Measurements from ENCODE around the gene MID2.
A peak's percentile ranks its signal among the peaks of the same experiment; 100 is the strongest.

MID2 gene, protein sequence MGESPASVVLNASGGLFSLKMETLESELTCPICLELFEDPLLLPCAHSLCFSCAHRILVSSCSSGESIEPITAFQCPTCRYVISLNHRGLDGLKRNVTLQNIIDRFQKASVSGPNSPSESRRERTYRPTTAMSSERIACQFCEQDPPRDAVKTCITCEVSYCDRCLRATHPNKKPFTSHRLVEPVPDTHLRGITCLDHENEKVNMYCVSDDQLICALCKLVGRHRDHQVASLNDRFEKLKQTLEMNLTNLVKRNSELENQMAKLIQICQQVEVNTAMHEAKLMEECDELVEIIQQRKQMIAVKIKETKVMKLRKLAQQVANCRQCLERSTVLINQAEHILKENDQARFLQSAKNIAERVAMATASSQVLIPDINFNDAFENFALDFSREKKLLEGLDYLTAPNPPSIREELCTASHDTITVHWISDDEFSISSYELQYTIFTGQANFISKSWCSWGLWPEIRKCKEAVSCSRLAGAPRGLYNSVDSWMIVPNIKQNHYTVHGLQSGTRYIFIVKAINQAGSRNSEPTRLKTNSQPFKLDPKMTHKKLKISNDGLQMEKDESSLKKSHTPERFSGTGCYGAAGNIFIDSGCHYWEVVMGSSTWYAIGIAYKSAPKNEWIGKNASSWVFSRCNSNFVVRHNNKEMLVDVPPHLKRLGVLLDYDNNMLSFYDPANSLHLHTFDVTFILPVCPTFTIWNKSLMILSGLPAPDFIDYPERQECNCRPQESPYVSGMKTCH

DNA sequence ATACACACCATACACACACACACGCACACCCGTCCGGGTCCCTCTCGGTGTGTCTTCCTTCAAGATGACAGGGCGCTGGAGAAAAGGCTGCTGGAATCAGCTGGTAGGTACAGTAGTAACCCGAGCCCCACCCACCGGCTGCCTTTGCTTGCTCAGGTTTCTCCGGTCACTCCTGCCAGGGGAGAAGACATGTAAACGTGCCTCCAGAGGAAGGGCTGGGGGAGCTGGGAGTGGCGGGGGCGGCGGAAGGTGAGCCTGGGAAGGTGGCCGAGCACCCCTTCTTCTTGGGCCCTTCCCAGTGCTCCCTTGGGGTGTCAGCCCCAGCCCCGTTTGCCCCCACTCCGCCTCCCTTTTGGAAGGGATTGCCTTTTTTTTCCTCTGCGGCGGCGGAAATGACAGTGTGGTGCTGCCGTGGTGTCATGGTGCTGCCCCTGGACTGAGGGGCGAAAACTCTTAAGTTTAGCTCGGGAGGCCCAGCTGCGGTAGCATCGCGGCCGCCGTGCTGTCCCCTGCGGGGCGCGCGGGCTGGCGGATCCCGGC, at the start of gene MID2:
MID2 (plus strand) TSS at position 169 of the 540 bp plus-strand sequence. CDS start 561 bp downstream, outside the sequence.
- TF ChIP-seq, protein P1, sequence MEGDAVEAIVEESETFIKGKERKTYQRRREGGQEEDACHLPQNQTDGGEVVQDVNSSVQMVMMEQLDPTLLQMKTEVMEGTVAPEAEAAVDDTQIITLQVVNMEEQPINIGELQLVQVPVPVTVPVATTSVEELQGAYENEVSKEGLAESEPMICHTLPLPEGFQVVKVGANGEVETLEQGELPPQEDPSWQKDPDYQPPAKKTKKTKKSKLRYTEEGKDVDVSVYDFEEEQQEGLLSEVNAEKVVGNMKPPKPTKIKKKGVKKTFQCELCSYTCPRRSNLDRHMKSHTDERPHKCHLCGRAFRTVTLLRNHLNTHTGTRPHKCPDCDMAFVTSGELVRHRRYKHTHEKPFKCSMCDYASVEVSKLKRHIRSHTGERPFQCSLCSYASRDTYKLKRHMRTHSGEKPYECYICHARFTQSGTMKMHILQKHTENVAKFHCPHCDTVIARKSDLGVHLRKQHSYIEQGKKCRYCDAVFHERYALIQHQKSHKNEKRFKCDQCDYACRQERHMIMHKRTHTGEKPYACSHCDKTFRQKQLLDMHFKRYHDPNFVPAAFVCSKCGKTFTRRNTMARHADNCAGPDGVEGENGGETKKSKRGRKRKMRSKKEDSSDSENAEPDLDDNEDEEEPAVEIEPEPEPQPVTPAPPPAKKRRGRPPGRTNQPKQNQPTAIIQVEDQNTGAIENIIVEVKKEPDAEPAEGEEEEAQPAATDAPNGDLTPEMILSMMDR (IDR thresholded peaks at IDR 0.05; ENCODE audit: low read depth, low read length, missing control alignments), result no peak
- DNase-seq (ENCODE audit: extremely low read depth, low read depth), result no peak
- H3K4me3 ChIP-seq (replicated peaks; ENCODE audit: low read depth, low read length), result peak within 1 kb of the TSS; percentile 33

DNA sequence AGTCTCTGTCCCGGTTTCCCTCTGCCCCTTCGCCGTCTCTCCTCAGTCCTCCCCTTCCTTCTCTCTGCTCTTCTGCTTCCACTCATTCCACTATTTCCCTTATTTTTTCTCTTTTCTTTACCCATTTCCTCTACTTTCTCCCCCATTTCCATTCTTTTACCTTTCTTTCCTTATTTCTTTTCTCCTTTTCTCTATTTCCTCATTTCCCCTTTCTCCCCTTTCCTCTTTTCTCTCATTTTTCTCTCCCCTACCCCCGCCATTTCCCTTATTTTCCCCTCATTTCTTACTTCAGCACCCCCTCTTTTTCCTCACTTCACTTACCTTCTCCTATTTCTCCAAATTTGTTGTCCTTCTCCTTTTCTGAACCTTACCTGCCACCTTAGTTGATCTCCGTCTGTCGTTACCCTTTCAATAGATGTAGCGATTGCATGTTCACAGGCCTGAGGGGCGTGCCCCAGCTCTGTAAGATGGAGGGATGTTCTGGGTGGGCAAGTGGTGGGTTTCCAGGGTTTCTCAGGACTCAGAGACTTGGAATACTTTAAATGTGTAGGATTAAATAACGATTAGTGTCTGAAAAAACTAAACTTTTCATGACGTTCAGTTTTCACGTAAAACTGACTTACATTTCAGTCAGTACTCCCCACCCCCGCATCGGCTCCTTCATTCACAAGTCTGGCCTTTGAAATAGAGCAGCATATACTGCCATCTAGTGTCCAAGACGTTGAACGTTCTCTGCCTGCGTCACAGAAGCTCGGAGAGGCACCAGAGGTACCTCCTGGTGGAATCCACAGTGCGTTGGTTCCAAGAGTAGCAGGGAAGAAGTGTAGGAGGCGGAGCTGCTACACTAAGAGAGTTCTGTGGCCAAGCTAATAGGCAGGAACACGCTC, 48.8 kb upstream of the MID2 start:
- TF ChIP-seq, protein P1 (IDR thresholded peaks at IDR 0.05; ENCODE audit: low read depth, low read length, missing control alignments), result peak; percentile 66
- DNase-seq (ENCODE audit: extremely low read depth, low read depth), result peak; percentile 58
- peak overlapping the region; percentile 35 for H3K4me3 ChIP-seq (replicated peaks; ENCODE audit: low read depth, low read length)

DNA sequence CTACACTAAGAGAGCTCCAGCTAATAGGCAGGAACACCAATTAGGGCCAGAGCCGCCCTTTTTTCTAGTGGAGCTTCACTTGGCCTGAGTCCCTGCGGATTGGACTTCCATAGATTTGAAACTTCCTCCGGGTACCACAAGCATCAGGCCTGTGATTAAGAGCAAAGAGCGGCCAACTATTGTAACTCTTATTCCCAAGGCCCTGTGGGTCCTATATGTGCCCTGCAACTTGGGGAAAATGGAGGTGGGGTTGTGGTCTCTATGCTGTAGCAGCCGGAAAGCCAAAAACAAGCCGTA, 48.2 kb upstream of the MID2 start, which contains the start of gene NCBP2L:
NCBP2L (plus strand) TSS at position 198 of the 297 bp plus-strand sequence. CDS start 16,488 bp downstream, outside the sequence.
- TF ChIP-seq, protein P1 (IDR thresholded peaks at IDR 0.05; ENCODE audit: low read depth, low read length, missing control alignments), result no peak
- DNase-seq (ENCODE audit: extremely low read depth, low read depth), result no peak
- H3K4me3 ChIP-seq (replicated peaks; ENCODE audit: low read depth, low read length), result peak within 1 kb of the TSS; percentile 35

DNA sequence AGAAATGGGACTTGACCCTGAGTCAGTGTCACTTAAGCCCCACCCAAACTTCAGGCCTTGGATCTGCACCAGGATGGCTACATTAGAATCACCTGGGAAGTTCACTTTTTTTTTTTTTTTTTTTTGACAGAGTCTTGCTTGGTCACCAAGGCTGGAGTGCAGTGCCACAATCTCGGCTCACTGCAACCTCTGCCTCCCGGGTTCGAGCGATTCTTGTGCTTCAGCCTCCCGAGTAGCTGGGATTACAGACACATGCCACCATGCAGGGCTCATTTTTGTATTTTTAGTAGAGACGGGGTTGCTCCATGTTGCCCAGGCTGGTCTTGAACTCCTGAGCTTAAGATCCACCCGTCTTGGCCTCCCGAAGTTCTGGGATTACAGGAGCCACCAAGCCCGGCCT, 45.1 kb upstream of the MID2 start:
- TF ChIP-seq, protein P1 (IDR thresholded peaks at IDR 0.05; ENCODE audit: low read depth, low read length, missing control alignments), result no peak
- DNase-seq (ENCODE audit: extremely low read depth, low read depth), result no peak
- no peak overlapping the region for H3K4me3 ChIP-seq (replicated peaks; ENCODE audit: low read depth, low read length)

DNA sequence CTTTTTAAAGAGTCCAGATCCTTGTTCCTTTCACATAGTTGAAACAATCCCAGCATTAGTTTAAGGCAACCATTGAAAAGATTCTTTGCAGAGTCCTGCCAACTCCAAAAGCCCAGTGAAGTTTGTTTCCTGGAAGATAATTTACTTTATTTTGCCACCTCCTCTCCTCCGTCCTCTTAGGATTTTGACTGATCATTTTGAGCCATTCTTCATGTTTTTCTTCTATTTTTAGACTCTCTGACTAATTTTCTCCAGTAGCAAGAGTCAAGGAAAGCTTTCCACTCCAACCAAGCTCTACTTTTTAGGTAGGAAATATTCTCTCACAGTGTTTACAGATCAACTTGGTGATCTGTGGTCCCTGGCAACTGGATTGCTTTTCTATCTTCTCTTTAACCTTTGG, 37.8 kb upstream of the MID2 start:
- no peak for DNase-seq (ENCODE audit: extremely low read depth, low read depth)
- TF ChIP-seq, protein P1 (IDR thresholded peaks at IDR 0.05; ENCODE audit: low read depth, low read length, missing control alignments), result no peak
- H3K4me3 ChIP-seq (replicated peaks; ENCODE audit: low read depth, low read length), result no peak overlapping the region

DNA sequence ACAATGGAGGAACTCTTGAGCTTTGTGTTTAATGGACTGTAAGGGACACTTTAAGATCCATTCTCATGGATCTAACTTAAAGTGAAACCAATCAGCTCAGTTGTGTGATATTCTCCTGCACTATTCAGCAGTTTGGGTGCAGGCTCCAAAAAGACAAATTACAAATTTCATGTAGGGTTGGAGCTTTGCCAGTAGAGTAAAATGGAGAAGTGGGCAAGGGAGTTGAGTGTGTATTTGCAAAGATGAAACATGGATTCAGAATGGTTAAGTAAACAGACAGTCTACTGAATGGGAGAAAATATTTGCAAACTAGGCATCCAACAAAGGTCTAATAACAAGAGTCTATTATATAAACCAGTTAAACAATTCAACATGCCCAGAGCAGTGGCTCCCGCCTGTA, 21.2 kb upstream of the MID2 start:
- TF ChIP-seq, protein P1 (IDR thresholded peaks at IDR 0.05; ENCODE audit: low read depth, low read length, missing control alignments), result no peak
- no peak for DNase-seq (ENCODE audit: extremely low read depth, low read depth)
- H3K4me3 ChIP-seq (replicated peaks; ENCODE audit: low read depth, low read length), result no peak overlapping the region

Measured in HFF-Myc (cell line).